Measurements from ENCODE around the gene ZRSR2. TPM values are rescaled to one million over a fixed set of nuclear protein-coding genes. Genes with fewer than 3 reads are reported as not detected.
"Not testable (repeated sequence)": the region's sequence is repeated elsewhere in the genome, so short reads cannot be mapped to it uniquely, and the experiment has no call there.

Gene ZRSR2
- total RNA-seq, 1 experiment from 2014 or later, result 6.4 TPM

GRCh38 chrX:15829217-15829616 is 38.9 kb downstream of the ZRSR2 start:
- Histone ChIP-seq H3K4me3 (ENCODE audit: low read length) (no peak overlapping the region), H3F3A (ENCODE audit: low read length, unreplicated experiment) (no peaks in the 10 kb centered on the region), H4K20me1 (ENCODE audit: low read length) (no peaks in the 10 kb centered on the region), H3K4me2 (ENCODE audit: low read length) (no peak overlapping the region), H3K9ac (ENCODE audit: low read length) (no peak overlapping the region), H3K27ac (ENCODE audit: low read length) (no peak overlapping the region), H3K27me3 (ENCODE audit: low read length) (no peaks in the 10 kb centered on the region), H3K36me3 (ENCODE audit: low read depth, low read length) (peaks cover 5% of the 10 kb centered on the region; the same call in 1 of the 2 replicates), H3K9me3 (ENCODE audit: low read length) (no peaks in the 10 kb centered on the region), H3K4me1 (ENCODE audit: insufficient read depth, low read length) (no peaks in the 10 kb centered on the region), H3K79me2 (ENCODE audit: low read length) (no peaks in the 10 kb centered on the region), H3K9me2 (replicated peaks; ENCODE audit: low read length) (no peaks in the 10 kb centered on the region), H2AFZ (ENCODE audit: low read length) (no peak overlapping the region)
- BruUV-seq (replicated peaks), result no TSS peak
- intact Hi-C loops (cut with micrococcal nuclease), result no loop called here
- CTCF ChIA-PET, result no interaction called here
- POLR2A ChIA-PET (ENCODE audit: unreplicated experiment), result no interaction called here
- ATAC-seq (no peak), DNase-seq (no peak)
- no peak for TF ChIP-seq CTCF (conservative IDR thresholded peaks at IDR 0.05; ENCODE audit: low read depth, low read length)
- TF ChIP-seq EZH2phosphoT487 (IDR thresholded peaks at IDR 0.05; ENCODE audit: borderline replicate concordance, low read length), result no peak
- TF ChIP-seq EZH2 (IDR thresholded peaks at IDR 0.05; ENCODE audit: low read length, unreplicated experiment), result no peak

GRCh38 chrX:15831347-15831746 is 41.1 kb downstream of the ZRSR2 start:
- intact Hi-C loops (cut with micrococcal nuclease); H4K20me1 ChIP-seq (ENCODE audit: low read length); H3K36me3 ChIP-seq (ENCODE audit: low read depth, low read length); H3K79me2 ChIP-seq (ENCODE audit: low read length); DNase-seq; ATAC-seq; H2AFZ ChIP-seq (ENCODE audit: low read length); H3K27me3 ChIP-seq (ENCODE audit: low read length); BruUV-seq (replicated peaks); H3K27ac ChIP-seq (ENCODE audit: low read length); H3F3A ChIP-seq (ENCODE audit: low read length, unreplicated experiment); POLR2A ChIA-PET (ENCODE audit: unreplicated experiment); CTCF ChIA-PET; H3K9me3 ChIP-seq (ENCODE audit: low read length); H3K4me3 ChIP-seq (ENCODE audit: low read length); H3K4me2 ChIP-seq (ENCODE audit: low read length); H3K9ac ChIP-seq (ENCODE audit: low read length); H3K9me2 ChIP-seq (replicated peaks; ENCODE audit: low read length); H3K4me1 ChIP-seq (ENCODE audit: insufficient read depth, low read length): not testable (repeated sequence)

DNA sequence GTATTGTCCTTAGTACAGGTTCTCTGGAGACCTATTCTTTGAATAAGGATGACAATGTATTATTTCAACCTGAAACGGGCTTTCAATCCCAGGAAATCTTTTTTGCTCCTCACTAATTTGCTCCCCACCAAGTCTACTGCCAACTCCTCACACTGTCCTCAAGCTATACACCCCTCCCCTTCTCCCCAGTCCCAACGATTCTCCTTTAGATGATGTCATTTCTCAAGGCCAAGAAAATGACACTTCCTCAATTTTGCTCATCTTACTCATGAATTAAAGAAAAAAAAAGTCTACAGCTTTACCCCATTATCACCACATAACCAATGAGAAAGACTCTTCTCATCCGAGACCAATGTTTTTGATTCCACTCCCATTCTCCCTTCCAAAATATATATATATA is 43.8 kb downstream of the ZRSR2 start:
- Histone ChIP-seq H3K36me3 (ENCODE audit: low read depth, low read length) (no peaks in the 10 kb centered on the region; the same call in 1 of the 2 replicates), H3K79me2 (ENCODE audit: low read length) (no peaks in the 10 kb centered on the region), H3K4me2 (ENCODE audit: low read length) (no peak overlapping the region), H3K9me2 (replicated peaks; ENCODE audit: low read length) (no peaks in the 10 kb centered on the region), H3K27ac (ENCODE audit: low read length) (no peak overlapping the region), H3K4me3 (ENCODE audit: low read length) (no peak overlapping the region), H3K9ac (ENCODE audit: low read length) (no peak overlapping the region), H3K4me1 (ENCODE audit: insufficient read depth, low read length) (no peaks in the 10 kb centered on the region), H4K20me1 (ENCODE audit: low read length) (no peaks in the 10 kb centered on the region), H3K27me3 (ENCODE audit: low read length) (no peaks in the 10 kb centered on the region), H3K9me3 (ENCODE audit: low read length) (no peaks in the 10 kb centered on the region), H3F3A (ENCODE audit: low read length, unreplicated experiment) (no peaks in the 10 kb centered on the region), H2AFZ (ENCODE audit: low read length) (no peak overlapping the region)
- intact Hi-C loops (cut with micrococcal nuclease), result no loop called here
- no peak for DNase-seq
- no peak for TF ChIP-seq EZH2phosphoT487 (IDR thresholded peaks at IDR 0.05; ENCODE audit: borderline replicate concordance, low read length)
- TF ChIP-seq EZH2 (IDR thresholded peaks at IDR 0.05; ENCODE audit: low read length, unreplicated experiment), result no peak
- no peak for TF ChIP-seq CTCF (conservative IDR thresholded peaks at IDR 0.05; ENCODE audit: low read depth, low read length)
- no peak for ATAC-seq
- BruUV-seq (replicated peaks), result no TSS peak
- CTCF ChIA-PET, result no interaction called here
- POLR2A ChIA-PET (ENCODE audit: unreplicated experiment), result no interaction called here

Measured in PC-3 (cell line).